GM18526 (cell line): Measurements from ENCODE around the gene ROMO1.

Experiments
- POLR2A ChIP-seq: IDR thresholded peaks from 3 replicates; pipeline ENCODE4 v1.6.1; 2011; ENCODE audit not compliant: insufficient read length; ENCODE audit errors: extremely low read depth

ROMO1 gene

DNA sequence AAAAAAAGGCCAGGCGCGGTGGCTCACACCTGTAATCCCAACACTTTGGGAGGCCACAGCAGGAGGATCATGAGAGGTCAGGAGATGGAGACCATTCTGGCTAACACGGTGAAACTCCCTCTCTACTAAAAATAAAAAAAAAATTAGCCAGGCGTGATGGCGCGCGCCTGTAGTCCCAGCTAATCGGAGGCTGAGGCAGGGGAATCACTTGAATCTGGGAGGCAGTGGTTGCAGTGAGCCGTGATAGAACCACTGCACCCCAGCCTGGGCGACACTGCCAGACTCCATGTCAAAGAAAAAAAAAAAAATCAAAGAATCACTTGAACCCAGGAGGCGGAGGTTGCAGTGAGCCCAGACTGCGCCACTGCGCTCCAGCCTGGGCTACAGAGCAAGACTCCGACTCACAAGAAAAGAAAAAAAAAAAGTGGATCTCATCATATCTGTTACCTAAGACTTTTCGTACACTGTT lies 38.7 kb downstream of the ROMO1 start:
- TF ChIP-seq POLR2A: no peak

- TF ChIP-seq POLR2A: no peak
Measured at GRCh38 chr20:35738410-35739179, 39.4 kb downstream of the ROMO1 start.

DNA sequence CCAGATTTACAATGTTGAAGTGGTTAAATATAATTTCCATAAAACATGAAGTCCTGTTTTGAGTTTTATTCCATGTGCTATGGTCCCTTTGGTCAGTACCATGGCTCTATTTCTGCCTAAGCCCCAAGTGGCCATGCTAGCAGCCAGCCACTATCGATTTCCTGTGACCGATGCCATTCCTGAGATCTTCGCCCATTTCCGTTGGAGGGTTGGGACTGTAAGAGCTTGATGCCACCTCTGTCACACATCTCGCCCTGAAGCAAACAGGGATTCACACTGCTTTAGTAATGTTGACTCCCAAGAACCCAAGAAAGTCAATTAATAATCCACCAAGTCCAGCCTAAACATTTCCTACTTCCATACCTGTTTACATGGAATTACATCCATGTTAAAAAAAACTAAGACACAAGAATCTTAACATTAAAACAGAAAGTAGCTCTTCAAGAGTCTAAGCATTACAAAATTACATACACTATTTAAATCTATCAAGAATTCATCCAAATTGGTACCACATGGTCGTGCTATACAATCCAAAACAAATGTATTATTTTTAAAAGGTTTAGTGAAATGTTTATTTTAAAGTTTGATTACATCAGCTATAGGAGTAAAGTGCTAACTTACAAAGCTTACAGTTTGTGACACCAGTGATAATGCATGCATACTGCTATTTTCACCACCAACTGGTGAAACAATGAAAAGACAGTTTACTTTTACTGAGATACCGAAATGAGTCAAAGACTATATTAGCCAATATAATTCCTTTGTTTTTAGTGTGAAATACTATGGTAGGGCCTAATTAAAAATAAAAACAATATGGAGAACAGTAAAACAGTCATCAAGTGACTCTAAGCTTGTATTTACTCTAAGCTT lies 40.3 kb downstream of the ROMO1 start:
- TF ChIP-seq POLR2A: no peak

DNA sequence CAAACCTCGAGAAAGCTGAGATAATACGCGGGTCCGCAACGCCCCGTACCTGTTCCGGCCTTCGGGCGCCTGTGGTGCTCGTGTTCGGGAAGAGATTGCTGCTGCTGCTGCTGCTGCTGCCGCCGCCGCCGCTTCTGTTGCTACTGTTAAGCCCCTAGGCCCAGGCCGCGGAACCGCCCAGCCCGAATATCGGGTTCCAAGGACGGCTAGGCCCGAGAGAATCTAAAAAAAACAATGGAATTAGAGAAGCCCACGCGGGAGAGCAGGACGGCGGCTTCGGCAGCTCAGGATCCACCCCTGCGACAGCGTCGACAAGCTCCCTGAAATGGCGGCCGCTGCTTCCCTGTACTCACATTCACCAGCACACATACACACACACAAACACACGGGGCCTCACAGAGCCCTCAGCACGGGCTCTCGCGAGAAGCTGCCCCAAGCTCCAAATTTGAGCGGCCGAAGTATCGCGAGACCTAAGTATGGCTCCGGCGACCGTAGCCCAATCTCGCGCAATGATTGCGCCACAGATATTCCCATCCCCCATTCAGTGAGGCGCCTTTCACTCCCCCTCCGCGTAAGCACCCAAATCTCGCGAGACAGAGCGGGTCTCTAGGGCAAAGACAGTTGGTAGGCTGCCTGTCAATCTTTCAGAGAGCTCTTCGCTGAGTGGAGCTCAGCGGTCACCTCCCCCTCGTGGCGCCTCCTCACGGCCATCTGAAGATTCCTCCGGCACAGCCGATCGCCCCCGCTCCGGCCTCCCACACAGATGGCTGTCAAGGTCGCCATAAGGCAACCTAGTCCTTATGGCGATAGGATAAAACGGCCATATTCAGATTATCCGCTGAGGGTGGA lies 42.9 kb downstream of the ROMO1 start, which contains the start of gene RBM39:
Gene RBM39 (minus strand): TSS at position 369 of the 849 bp plus-strand sequence. CDS start 1,386 bp downstream, outside the sequence.
- TF ChIP-seq POLR2A: peak; percentile 81

- TF ChIP-seq POLR2A: no peak
Measured at GRCh38 chr20:35742741-35743523, 43.7 kb downstream of the ROMO1 start.

DNA sequence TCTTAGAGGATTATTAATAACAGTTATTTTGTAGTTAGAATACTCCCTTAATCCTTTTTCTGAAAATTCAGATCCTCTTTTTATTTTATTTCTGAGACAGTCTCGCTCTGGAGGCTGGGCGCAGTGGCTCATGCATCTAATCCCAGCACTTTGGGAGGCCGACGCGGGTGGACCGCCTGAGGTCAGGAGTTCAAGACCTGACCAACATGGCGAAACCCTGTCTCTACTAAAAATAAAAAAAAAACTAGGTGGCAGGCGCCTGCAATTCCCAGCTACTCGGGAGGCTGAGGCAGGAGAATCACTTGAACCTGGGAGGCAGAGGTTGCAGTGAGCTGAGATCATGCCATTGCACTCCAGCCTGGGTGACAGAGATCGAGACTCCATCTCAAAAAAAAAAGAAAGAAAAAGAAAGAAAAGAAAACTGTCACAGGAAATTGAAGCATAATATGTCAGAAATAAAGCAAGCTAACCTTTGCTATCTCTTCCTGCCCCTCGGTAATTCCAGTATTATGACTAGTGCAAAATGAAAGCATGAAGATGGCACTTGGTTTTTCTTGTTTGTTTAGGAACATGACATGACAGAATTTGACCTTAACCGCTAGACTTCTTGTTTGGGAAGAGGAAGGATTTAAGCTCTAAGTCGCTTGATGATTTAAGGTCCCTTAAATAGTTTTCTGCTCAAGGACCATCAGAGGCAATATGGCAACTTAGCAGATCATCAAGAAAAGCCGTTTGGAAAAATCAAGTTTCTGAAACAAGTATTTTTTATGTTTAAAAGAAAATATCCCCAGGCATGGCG lies 44.7 kb downstream of the ROMO1 start:
- TF ChIP-seq POLR2A: no peak
